Testis (tissue), 2 donors: ENCODE data around the gene ZNF136.

ENCODE experiments used
- POLR2A ChIP-seq: fragments of 450-650 bp; IDR thresholded peaks from one replicate; pipeline ENCODE4 v1.6.1; 2017; ENCODE audit warnings: antibody characterized with exemption, mild to moderate bottlenecking, moderate library complexity
- TF ChIP-seq, protein P1 (sequence below), 3 experiments: fragments of 450-650 bp in 2 of 3; fragments of 200-600 bp in 1 of 3; sonication (generic) in 1 of 3; IDR thresholded peaks; one replicate each; pipeline ENCODE4 v1.5.1; 2016 to 2019; ENCODE audit warnings: antibody characterized with exemption in 3 of 3, mild to moderate bottlenecking in 2 of 3, moderate library complexity in 1 of 3

- TF ChIP-seq POLR2A = no peak
- TF ChIP-seq, protein P1, sequence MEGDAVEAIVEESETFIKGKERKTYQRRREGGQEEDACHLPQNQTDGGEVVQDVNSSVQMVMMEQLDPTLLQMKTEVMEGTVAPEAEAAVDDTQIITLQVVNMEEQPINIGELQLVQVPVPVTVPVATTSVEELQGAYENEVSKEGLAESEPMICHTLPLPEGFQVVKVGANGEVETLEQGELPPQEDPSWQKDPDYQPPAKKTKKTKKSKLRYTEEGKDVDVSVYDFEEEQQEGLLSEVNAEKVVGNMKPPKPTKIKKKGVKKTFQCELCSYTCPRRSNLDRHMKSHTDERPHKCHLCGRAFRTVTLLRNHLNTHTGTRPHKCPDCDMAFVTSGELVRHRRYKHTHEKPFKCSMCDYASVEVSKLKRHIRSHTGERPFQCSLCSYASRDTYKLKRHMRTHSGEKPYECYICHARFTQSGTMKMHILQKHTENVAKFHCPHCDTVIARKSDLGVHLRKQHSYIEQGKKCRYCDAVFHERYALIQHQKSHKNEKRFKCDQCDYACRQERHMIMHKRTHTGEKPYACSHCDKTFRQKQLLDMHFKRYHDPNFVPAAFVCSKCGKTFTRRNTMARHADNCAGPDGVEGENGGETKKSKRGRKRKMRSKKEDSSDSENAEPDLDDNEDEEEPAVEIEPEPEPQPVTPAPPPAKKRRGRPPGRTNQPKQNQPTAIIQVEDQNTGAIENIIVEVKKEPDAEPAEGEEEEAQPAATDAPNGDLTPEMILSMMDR (IDR thresholded peaks at IDR 0.05) = no peak
Observed at GRCh38 chr19:12137221-12137940, 25.5 kb upstream of the ZNF136 start.
